ENCODE data around the gene PES1.

GRCh38 chr22:30617819-30618218 lies 26.1 kb upstream of the PES1 start:
- TF ChIP-seq CTCF (IDR thresholded peaks at IDR 0.05 in 8 of 11, conservative IDR thresholded peaks at IDR 0.05 in 3 of 11), result no peak
- TF ChIP-seq POLR2A (IDR thresholded peaks at IDR 0.05), result no peak
- TF ChIP-seq POLR2AphosphoS5 (IDR thresholded peaks at IDR 0.05), result no peak

Data from spleen (tissue), 7 donors.